ENCODE data around the gene LYZL2. TPM values are rescaled to one million over a fixed set of nuclear protein-coding genes. Genes with fewer than 3 reads are reported as not detected.
A peak's percentile ranks its signal among the peaks of the same experiment; 100 is the strongest.

Gene LYZL2
- total and polyA plus RNA-seq, 9 of the 15 experiments (the other 6 are each of a cell fraction or from before 2014, with no cell fraction given) = not detected

- TF ChIP-seq, protein P1, sequence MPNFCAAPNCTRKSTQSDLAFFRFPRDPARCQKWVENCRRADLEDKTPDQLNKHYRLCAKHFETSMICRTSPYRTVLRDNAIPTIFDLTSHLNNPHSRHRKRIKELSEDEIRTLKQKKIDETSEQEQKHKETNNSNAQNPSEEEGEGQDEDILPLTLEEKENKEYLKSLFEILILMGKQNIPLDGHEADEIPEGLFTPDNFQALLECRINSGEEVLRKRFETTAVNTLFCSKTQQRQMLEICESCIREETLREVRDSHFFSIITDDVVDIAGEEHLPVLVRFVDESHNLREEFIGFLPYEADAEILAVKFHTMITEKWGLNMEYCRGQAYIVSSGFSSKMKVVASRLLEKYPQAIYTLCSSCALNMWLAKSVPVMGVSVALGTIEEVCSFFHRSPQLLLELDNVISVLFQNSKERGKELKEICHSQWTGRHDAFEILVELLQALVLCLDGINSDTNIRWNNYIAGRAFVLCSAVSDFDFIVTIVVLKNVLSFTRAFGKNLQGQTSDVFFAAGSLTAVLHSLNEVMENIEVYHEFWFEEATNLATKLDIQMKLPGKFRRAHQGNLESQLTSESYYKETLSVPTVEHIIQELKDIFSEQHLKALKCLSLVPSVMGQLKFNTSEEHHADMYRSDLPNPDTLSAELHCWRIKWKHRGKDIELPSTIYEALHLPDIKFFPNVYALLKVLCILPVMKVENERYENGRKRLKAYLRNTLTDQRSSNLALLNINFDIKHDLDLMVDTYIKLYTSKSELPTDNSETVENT (CRISPR knock-in tag; IDR thresholded peaks at IDR 0.05) = no peak
- TF ChIP-seq FOXA3 (CRISPR knock-in tag; conservative IDR thresholded peaks at IDR 0.05 in 1 of 2, IDR thresholded peaks at IDR 0.05 in 1 of 2) (no peak), ZNF431 (CRISPR knock-in tag; IDR thresholded peaks at IDR 0.05) (no peak), PCBP1 (IDR thresholded peaks at IDR 0.05; ENCODE audit: low read depth, low read length, poor library complexity, severe bottlenecking) (no peak), TEAD4 (IDR thresholded peaks at IDR 0.05; ENCODE audit: low read length) (0 out of 2 replicates have a peak, but pooled peaks have one; percentile 20), TEAD4 (CRISPR knock-in tag; IDR thresholded peaks at IDR 0.05; ENCODE audit: borderline replicate concordance) (no peak), CBFA2T2 (conservative IDR thresholded peaks at IDR 0.05) (peak; percentile 55), NELFE (IDR thresholded peaks at IDR 0.05; ENCODE audit: insufficient read depth, insufficient read length) (no peak), HDAC1 (IDR thresholded peaks at IDR 0.05) (peak in 1 of 2 experiments; percentile 9; a peak in 1 of 4 replicates), ZSCAN32 (CRISPR knock-in tag; IDR thresholded peaks at IDR 0.05) (no peak), HNRNPL (IDR thresholded peaks at IDR 0.05; ENCODE audit: low read depth, low read length) (no peak), HSF4 (CRISPR knock-in tag; IDR thresholded peaks at IDR 0.05; ENCODE audit: borderline replicate concordance) (no peak), GTF2E2 (tag; IDR thresholded peaks at IDR 0.05) (no peak), ARID3A (IDR thresholded peaks at IDR 0.05; ENCODE audit: borderline replicate concordance, low read depth, low read length) (no peak), RAD21 (CRISPR knock-in tag; conservative IDR thresholded peaks at IDR 0.05 in 1 of 2, IDR thresholded peaks at IDR 0.05 in 1 of 2) (no peak), TAF9B (IDR thresholded peaks at IDR 0.05; ENCODE audit: partially characterized antibody) (no peak), NFRKB (IDR thresholded peaks at IDR 0.05; ENCODE audit: low read depth) (peak; percentile 54; the same call in 1 of the 2 replicates), BMI1 (IDR thresholded peaks at IDR 0.05; ENCODE audit: low read length) (no peak), RBM25 (IDR thresholded peaks at IDR 0.05; ENCODE audit: low read depth, low read length, severe bottlenecking) (no peak), HDAC3 (IDR thresholded peaks at IDR 0.05; ENCODE audit: borderline replicate concordance, partially characterized antibody) (no peak), ZBTB43 (CRISPR knock-in tag; IDR thresholded peaks at IDR 0.05) (no peak)
- TF ChIP-seq, protein P2, sequence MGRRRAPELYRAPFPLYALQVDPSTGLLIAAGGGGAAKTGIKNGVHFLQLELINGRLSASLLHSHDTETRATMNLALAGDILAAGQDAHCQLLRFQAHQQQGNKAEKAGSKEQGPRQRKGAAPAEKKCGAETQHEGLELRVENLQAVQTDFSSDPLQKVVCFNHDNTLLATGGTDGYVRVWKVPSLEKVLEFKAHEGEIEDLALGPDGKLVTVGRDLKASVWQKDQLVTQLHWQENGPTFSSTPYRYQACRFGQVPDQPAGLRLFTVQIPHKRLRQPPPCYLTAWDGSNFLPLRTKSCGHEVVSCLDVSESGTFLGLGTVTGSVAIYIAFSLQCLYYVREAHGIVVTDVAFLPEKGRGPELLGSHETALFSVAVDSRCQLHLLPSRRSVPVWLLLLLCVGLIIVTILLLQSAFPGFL (CRISPR knock-in tag; IDR thresholded peaks at IDR 0.05) = no peak
Measured at GRCh38 chr10:30583778-30584415, 45.7 kb downstream of the LYZL2 start (continued).
